HG03175 (cell line): ENCODE results near the gene TJP1.
"Not testable (repeated sequence)": the region's sequence is repeated elsewhere in the genome, so short reads cannot be mapped to it uniquely, and the experiment has no call there.

ENCODE experiments used
- ATAC-seq: cut with Tn5 transposase; IDR thresholded peaks from one replicate; pipeline ENCODE4 v1.9.1; 2021; ENCODE audit warnings: mild to moderate bottlenecking, moderate library complexity; ENCODE audit not compliant: unreplicated experiment

The TJP1 gene

GRCh38 chr15:29708519-29708918, 113.7 kb downstream of the TJP1 start:
- no peak for ATAC-seq

- ATAC-seq = no peak
These were observed 117.2 kb downstream of the TJP1 start for GRCh38 chr15:29704950-29705597.

GRCh38 chr15:29701151-29701550, 121.1 kb downstream of the TJP1 start:
- no peak for ATAC-seq

- no peak for ATAC-seq
These were observed 122.0 kb downstream of the TJP1 start for GRCh38 chr15:29700296-29700695.

- no peak for ATAC-seq
These were observed 122.5 kb downstream of the TJP1 start for GRCh38 chr15:29699791-29700190.

GRCh38 chr15:29698030-29698701, 124.1 kb downstream of the TJP1 start:
- no peak for ATAC-seq

GRCh38 chr15:29696950-29697738, 125.1 kb downstream of the TJP1 start:
- no peak for ATAC-seq

- not testable (repeated sequence) for ATAC-seq
These were observed 125.8 kb downstream of the TJP1 start for GRCh38 chr15:29696506-29696905.

GRCh38 chr15:29695489-29696167, 126.6 kb downstream of the TJP1 start:
- no peak for ATAC-seq

DNA sequence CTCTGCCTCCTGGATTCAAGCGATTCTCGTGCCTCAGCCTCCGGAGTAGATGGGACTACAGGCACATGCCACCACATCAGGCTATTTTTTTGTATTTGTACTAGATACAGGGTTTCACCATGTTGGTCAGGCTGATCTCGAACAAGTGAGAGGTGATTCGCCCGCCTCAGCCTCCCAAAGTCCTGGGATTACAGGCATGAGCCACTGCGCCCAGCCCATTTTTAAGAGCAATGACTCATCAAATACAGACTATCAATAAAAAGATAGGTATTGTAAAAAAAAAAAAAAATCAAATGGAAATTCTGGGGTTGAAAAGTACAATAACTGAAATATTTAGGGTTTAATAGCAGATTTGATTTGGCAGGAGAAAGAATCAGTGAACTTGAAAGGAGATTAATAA, 129.0 kb downstream of the TJP1 start:
- ATAC-seq = no peak

DNA sequence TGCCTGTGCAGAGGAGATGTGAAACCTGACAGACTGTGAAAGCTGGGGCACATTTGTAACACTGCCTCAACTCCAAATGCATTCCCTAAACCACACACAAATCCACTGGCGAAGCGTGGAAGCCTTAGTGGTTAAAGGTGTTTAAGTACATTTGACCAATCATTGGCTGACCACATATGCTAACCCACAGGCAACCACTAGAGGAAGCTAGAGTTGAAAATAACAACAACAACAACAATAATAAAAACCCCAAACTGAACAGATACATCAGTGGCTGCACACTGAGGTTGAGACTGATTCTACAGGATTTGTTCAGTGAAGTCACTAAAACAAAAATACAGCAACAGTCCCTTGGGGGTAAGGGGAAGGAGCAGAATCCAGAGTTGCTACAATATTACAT, 129.7 kb downstream of the TJP1 start:
- ATAC-seq = no peak

GRCh38 chr15:29690765-29691475, 131.3 kb downstream of the TJP1 start:
- ATAC-seq = no peak

GRCh38 chr15:29689287-29689986, 132.8 kb downstream of the TJP1 start:
- no peak for ATAC-seq

DNA sequence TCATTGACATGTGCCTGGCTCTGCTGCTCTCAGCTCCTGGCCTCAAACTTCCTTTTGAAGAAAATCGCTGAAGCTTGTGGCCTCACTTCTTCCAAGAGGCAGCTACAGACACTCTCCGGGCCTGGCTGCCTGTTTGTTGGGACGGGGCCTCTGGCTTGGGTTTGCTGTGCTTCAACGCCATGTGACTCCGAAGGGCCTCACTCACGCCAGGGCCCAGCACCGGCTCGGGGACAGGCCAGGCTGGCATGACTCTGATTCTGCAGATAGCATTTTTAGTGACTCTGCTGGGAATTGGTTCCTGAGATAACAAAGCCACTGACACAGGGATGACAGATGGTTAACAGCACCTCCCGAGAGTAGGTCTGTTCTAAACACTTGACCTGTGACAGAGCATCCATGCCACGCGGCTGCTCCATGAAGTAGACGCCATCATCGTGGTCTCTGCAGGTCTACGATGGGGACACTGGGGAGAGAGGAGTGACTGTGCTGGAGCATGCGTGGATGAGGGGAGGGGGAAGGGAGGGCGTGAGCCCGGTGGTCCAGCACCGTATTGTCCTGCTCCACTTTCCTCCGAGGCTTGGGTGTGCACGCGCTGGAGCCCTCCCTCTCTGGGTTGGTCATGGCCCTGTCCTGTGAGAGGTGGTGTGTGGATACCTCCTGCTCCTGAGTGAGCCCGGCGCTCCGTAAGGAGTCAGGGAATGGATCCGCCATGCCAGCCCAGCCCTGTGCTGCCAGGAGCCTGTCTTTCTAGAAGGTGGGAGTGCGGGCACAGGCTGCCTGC, 133.6 kb downstream of the TJP1 start:
- ATAC-seq = no peak

GRCh38 chr15:29687939-29688505, 134.2 kb downstream of the TJP1 start:
- no peak for ATAC-seq

GRCh38 chr15:29687204-29687815, 135.0 kb downstream of the TJP1 start:
- no peak for ATAC-seq

- ATAC-seq = no peak
These were observed 135.6 kb downstream of the TJP1 start for GRCh38 chr15:29686445-29687203.

GRCh38 chr15:29686079-29686425, 136.2 kb downstream of the TJP1 start:
- no peak for ATAC-seq
